ENCODE measurements around the gene NPW. TPM values are rescaled to one million over a fixed set of nuclear protein-coding genes. Genes with fewer than 3 reads are reported as not detected.

Gene NPW
- total and polyA plus RNA-seq, 12 donors: 0.39 to 0.54 TPM; not detected in 10

DNA sequence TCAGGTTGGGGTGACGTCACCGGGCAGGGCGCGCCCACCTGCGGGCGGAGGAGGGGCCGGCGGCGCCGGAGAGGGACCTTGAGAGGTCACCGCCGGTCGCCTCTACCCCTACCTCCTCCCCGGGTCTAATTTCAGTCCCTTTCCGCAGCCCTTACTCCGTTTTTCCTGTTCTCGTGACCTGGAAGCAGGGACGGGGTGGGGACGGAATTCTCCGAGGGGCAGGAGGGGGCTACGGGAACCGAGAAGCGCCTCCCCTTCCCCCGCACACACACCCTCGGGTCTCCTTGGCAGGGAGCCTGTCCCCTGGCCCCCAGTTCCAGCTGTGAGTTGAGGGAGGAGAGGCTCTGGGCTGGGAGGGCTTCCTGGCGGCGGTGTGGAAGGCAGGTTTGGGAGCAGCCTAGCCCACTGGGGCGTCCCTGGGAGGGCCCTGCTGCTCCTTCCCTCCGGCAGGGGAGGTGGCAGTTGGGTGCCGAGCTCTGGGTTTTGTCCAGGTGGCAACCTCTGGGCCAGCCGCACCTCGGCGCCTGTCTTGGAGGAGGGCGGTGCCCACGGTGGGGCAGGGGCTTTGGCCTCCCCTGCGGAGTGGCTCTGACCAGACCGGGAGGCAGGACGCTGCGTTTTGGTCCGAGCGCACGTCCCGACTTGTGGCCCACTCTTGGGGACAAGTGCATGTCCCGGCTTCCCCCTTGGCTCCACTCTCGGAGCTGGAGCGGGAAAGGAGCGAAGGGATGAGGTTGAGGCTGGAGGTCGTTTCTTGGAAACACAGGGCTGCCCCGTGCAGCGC lies 29.0 kb upstream of the NPW start:
- Histone ChIP-seq H3K27ac (no peak overlapping the region), H3K4me3 (peak overlapping the region in 5 of 10 donors; percentile 10 to 60 (median 24)), H3K9me3 (no peaks in the 10 kb centered on the region), H3K27me3 (peaks cover 12 to 40% (median 36%) of the 10 kb centered on the region in 7 donors), H3K4me1 (peaks cover 5 to 28% (median 22%) of the 10 kb centered on the region in 9 donors), H3K36me3 (peaks cover 0 to 19% (median 11%) of the 10 kb centered on the region in 9 donors)
- 2% methylated on average over 50 of the region's 50 CpGs for WGBS, 2 donors
- ATAC-seq (no peak), DNase-seq (peak in 1 of 2 donors; percentile 20)
- TF ChIP-seq, protein P1, sequence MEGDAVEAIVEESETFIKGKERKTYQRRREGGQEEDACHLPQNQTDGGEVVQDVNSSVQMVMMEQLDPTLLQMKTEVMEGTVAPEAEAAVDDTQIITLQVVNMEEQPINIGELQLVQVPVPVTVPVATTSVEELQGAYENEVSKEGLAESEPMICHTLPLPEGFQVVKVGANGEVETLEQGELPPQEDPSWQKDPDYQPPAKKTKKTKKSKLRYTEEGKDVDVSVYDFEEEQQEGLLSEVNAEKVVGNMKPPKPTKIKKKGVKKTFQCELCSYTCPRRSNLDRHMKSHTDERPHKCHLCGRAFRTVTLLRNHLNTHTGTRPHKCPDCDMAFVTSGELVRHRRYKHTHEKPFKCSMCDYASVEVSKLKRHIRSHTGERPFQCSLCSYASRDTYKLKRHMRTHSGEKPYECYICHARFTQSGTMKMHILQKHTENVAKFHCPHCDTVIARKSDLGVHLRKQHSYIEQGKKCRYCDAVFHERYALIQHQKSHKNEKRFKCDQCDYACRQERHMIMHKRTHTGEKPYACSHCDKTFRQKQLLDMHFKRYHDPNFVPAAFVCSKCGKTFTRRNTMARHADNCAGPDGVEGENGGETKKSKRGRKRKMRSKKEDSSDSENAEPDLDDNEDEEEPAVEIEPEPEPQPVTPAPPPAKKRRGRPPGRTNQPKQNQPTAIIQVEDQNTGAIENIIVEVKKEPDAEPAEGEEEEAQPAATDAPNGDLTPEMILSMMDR (IDR thresholded peaks at IDR 0.05): no peak
- intact Hi-C loops (cut with DNase I): no loop called here

DNA sequence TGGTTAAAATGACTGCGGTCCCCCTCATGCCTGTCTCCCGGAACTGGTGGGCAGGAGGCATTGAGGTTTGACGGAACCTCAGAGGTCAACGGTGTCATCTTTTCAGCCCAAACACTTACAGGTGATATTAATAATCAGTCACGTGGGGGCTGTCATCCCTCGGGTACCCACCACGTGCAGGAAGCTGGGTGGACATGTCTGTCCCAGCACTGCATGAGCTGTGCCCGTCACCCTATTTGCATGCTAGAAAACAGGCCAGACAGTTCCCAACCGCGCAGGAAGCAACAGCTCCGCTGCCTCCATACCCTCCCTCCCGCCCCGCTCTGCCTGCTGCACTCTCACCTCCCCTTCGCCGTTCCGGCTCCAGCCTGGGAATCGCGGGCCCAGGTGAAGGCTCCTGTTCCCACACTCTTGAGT lies 28.4 kb upstream of the NPW start:
- Histone ChIP-seq H3K9me3 (no peaks in the 10 kb centered on the region), H3K4me1 (peaks cover 5 to 27% (median 22%) of the 10 kb centered on the region in 9 donors), H3K27me3 (peaks cover 12 to 40% (median 36%) of the 10 kb centered on the region in 7 donors), H3K27ac (no peak overlapping the region), H3K4me3 (peak overlapping the region in 2 of 10 donors; percentile 53 to 60), H3K36me3 (peaks cover 0 to 13% (median 5%) of the 10 kb centered on the region in 9 donors)
- peak in 3 of 8 donors; percentile 7 to 19 (median 18) for ATAC-seq
- intact Hi-C loops (cut with DNase I): no loop called here
- 7 to 10% methylated on average over 18 of the region's 18 CpGs for WGBS, 2 donors
- DNase-seq: peak in 1 of 2 donors; percentile 24
- TF ChIP-seq, protein P1 (IDR thresholded peaks at IDR 0.05): no peak

DNA sequence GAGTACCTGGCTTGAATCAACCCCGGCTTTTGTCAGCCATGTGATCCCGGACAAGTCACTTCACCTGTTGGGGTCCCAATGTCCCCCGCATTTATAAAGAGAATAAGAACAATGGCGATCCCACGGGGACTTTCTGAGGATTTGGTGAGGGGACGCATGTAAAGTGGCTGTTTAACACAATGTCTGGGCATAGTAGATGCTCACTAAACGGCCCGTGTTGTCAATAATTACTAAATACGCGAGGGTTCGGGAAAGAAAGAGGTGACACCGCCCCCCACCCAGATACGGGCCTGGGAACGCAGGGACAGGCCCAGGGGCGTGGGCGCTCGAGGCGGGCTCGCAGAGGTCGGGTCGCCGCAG lies 28.0 kb upstream of the NPW start:
- TF ChIP-seq, protein P1 (IDR thresholded peaks at IDR 0.05): no peak
- Histone ChIP-seq H3K9me3 (no peaks in the 10 kb centered on the region), H3K4me3 (peak overlapping the region in 9 of 10 donors; percentile 31 to 60 (median 50)), H3K36me3 (peaks cover 0 to 13% (median under 1%) of the 10 kb centered on the region in 9 donors), H3K4me1 (peaks cover 5 to 27% (median 22%) of the 10 kb centered on the region in 9 donors), H3K27ac (peak overlapping the region in 2 of 10 donors; percentile 14 to 77), H3K27me3 (peaks cover 12 to 40% (median 36%) of the 10 kb centered on the region in 7 donors)
- DNase-seq (no peak), ATAC-seq (peak in 2 of 8 donors; percentile 2 to 10)
- intact Hi-C loops (cut with DNase I): no loop called here
- 13 to 16% methylated on average over 22 of the region's 22 CpGs for WGBS, 2 donors

DNA sequence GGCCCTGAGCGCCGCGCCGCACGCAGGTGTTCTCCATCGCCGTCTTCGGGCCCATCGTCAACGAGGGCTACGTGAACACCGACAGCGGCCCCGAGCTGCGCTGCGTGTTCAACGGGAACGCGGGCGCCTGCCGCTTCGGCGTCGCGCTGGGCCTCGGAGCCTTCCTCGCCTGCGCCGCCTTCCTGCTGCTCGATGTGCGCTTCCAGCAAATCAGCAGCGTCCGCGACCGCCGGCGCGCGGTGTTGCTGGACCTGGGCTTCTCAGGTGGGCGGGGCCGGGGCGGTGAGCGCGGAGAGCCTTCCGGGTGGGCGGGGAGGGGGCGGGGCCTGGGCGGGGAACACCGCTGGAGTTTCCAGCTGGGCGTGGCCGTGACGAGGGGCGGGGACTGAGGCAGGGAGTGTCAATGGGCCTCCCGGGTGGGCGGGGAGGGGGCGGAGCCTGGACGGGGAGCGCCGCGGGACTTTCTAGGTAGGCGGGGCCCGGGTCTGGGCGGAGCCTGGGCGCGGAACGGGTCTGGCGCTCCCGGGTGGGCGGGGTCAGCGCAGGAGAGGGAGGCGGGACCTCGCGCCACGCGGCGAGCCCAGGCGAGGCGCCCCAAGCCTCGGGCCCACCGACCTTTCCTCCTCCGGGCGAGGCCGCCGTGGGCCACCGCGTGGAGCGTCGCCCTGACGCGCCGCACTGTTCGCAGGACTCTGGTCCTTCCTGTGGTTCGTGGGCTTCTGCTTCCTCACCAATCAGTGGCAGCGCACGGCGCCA lies 27.5 kb upstream of the NPW start:
- ATAC-seq (peak; percentile 86 to 94 (median 90)), DNase-seq (peak; percentile 93 to 98)
- peak overlapping the region in 2 of 10 donors; percentile 14 to 77 for H3K27ac ChIP-seq
- TF ChIP-seq, protein P1 (IDR thresholded peaks at IDR 0.05): peak in 2 of 9 donors; percentile 8 to 12
- intact Hi-C loops (cut with DNase I): no loop called here
- 1 to 4% methylated on average over 54 to 95 of the region's 96 CpGs for WGBS, 2 donors
- peaks cover 12 to 40% (median 36%) of the 10 kb centered on the region in 7 donors for H3K27me3 ChIP-seq
- H3K36me3 ChIP-seq: peaks cover 0 to 13% (median 5%) of the 10 kb centered on the region in 9 donors
- no peaks in the 10 kb centered on the region for H3K9me3 ChIP-seq
- H3K4me1 ChIP-seq: peaks cover 5 to 27% (median 22%) of the 10 kb centered on the region in 9 donors
- peak overlapping the region in 9 of 10 donors; percentile 31 to 60 (median 50) for H3K4me3 ChIP-seq
